Measurements from ENCODE around the gene PSMD6. TPM values are rescaled to one million over a fixed set of nuclear protein-coding genes. Genes with fewer than 3 reads are reported as not detected.

PSMD6 gene
- total and polyA plus RNA-seq, 10 of the 15 experiments (the other 5 are each of a cell fraction or from before 2014, with no cell fraction given) = 68.7 to 199 (median 106) TPM

- TF ChIP-seq MYB (IDR thresholded peaks at IDR 0.05; ENCODE audit: borderline replicate concordance, low read depth, low read length) (no peak), BCL3 (IDR thresholded peaks at IDR 0.05; ENCODE audit: borderline replicate concordance, insufficient read depth, low read depth, low read length, poor library complexity, severe bottlenecking) (no peak), ZBED1 (IDR thresholded peaks at IDR 0.05; ENCODE audit: borderline replicate concordance) (no peak)
These were observed 49.9 kb downstream of the PSMD6 start (continued) for GRCh38 chr3:63973406-63973805.

GRCh38 chr3:63972987-63973386, 50.3 kb downstream of the PSMD6 start:
- 87% methylated on average over 4 of the region's 4 CpGs for WGBS (ENCODE audit: insufficient coverage, insufficient replicate concordance, low lambda C conversion rate, missing lambda C conversion rate)
- no peak for TF ChIP-seq SUPT20H (IDR thresholded peaks at IDR 0.05; ENCODE audit: borderline replicate concordance, control insufficient read depth, low read depth, low read length)
- no peak for TF ChIP-seq YY1 (IDR thresholded peaks at IDR 0.05; ENCODE audit: low read depth, low read length)
- TF ChIP-seq MEF2B (IDR thresholded peaks at IDR 0.05; ENCODE audit: partially characterized antibody, poor library complexity, severe bottlenecking) = no peak
- no peak for TF ChIP-seq FOXK2 (IDR thresholded peaks at IDR 0.05)
- no peak for TF ChIP-seq STAT3 (IDR thresholded peaks at IDR 0.05; ENCODE audit: low read depth, low read length)
- no peak for TF ChIP-seq ZSCAN29 (IDR thresholded peaks at IDR 0.05)
- no peak for TF ChIP-seq NFYA (IDR thresholded peaks at IDR 0.05; ENCODE audit: borderline replicate concordance, low read depth, low read length)
- no peak for TF ChIP-seq KLF5 (IDR thresholded peaks at IDR 0.05; ENCODE audit: partially characterized antibody)
- no peak for TF ChIP-seq RBBP5 (conservative IDR thresholded peaks at IDR 0.05)
- TF ChIP-seq BCL11A (IDR thresholded peaks at IDR 0.05; ENCODE audit: low read depth, low read length) = no peak
- Histone ChIP-seq H3K27ac (ENCODE audit: control insufficient read depth, insufficient read depth) (no peak overlapping the region), H3K9me3 (replicated peaks; ENCODE audit: control insufficient read depth, insufficient read depth, low read length) (no peaks in the 10 kb centered on the region), H3K4me1 (ENCODE audit: control insufficient read depth, insufficient read depth, low read length) (peaks cover 22% of the 10 kb centered on the region), H2AFZ (ENCODE audit: control insufficient read depth, low read depth, low read length) (no peak overlapping the region), H3K4me3 (no peak overlapping the region), H3K27me3 (replicated peaks in 1 of 2; ENCODE audit: control insufficient read depth in 2 of 2, insufficient read depth in 2 of 2, low read length in 1 of 2) (no peaks in the 10 kb centered on the region), H3K36me3 (ENCODE audit: control insufficient read depth in 2 of 2, insufficient read depth in 2 of 2, low read length in 1 of 2) (peaks cover 5 to 15% of the 10 kb centered on the region in 2 experiments), H3K79me2 (ENCODE audit: control insufficient read depth, insufficient read depth, low read length) (peaks cover 27% of the 10 kb centered on the region), H3K4me2 (ENCODE audit: control insufficient read depth, insufficient read depth) (no peak overlapping the region), H4K20me1 (ENCODE audit: control insufficient read depth, insufficient read depth) (no peaks in the 10 kb centered on the region), H3K9ac (ENCODE audit: control insufficient read depth, insufficient read depth, low read length) (no peak overlapping the region)
- RAD21 ChIA-PET (ENCODE audit: unreplicated experiment) = interaction anchor here (0.7 to 1.2 kb wide), 3 partner anchors 9 to 13 kb away, joined by 3 to 6 read pairs (median 3); no protein-coding TSS in a partner anchor
- FAIRE-seq (no peak), ATAC-seq (no peak), DNase-seq (ENCODE audit: low read depth, low spot score) (no peak)
- CTCF ChIA-PET = interaction anchor here (1.1 to 3.4 kb wide), 6 partner anchors 11 to 51 kb away, joined by 4 to 28 read pairs (median 6); partner anchors contain the start of gene PSMD6
- intact Hi-C loops (cut with micrococcal nuclease; ENCODE audit: unreplicated experiment) (no loop called here), in situ Hi-C loops (cut with MboI) (no loop called here)
- no TSS peak for BruUV-seq (replicated peaks)
- POLR2A ChIA-PET = no interaction called here
- SMC1A ChIA-PET (ENCODE audit: uncharacterized antibody, unreplicated experiment) = interaction anchor here (1.2 to 4.0 kb wide), 5 partner anchors 9 to 40 kb away, joined by 3 to 14 read pairs (median 11); no protein-coding TSS in a partner anchor
